Measurements from ENCODE around the gene WRAP53.
A peak's percentile ranks its signal among the peaks of the same experiment; 100 is the strongest.

Gene WRAP53

DNA sequence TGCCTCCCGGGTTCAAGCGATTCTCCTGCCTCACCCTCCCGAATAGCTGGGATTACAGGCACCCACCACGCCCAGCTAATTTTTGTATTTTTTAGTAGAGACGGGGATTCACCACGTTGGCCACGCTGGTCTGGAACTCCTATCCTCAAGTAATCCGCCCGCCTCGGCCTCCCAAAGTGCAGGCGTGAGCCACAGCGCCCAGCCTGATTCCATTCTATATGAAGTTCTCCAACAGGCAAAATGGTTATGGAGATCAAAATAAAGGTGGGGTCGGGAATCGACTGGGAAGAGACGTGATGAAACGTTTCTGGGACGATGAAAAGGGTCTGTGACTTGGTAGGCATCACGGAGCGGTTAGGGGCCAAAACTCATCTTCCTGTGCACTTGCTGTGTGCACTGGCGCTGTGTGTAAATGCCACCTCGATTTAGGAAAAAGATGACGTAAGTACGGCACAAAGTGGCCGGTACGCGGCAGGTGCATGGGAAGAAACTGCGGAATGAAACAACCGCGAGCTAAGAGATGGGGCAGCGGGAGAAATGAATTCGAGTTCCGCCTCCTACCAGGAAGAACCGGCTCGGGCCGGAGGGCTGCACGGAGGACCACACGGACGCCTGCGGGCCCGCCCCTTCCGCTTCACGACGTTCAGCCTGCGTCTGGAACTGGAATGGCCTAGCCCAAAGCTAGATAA is 2.6 kb upstream of the WRAP53 start:
- H3K27ac ChIP-seq, result peak overlapping the region; percentile 98
- TF ChIP-seq, protein P1, sequence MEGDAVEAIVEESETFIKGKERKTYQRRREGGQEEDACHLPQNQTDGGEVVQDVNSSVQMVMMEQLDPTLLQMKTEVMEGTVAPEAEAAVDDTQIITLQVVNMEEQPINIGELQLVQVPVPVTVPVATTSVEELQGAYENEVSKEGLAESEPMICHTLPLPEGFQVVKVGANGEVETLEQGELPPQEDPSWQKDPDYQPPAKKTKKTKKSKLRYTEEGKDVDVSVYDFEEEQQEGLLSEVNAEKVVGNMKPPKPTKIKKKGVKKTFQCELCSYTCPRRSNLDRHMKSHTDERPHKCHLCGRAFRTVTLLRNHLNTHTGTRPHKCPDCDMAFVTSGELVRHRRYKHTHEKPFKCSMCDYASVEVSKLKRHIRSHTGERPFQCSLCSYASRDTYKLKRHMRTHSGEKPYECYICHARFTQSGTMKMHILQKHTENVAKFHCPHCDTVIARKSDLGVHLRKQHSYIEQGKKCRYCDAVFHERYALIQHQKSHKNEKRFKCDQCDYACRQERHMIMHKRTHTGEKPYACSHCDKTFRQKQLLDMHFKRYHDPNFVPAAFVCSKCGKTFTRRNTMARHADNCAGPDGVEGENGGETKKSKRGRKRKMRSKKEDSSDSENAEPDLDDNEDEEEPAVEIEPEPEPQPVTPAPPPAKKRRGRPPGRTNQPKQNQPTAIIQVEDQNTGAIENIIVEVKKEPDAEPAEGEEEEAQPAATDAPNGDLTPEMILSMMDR (conservative IDR thresholded peaks at IDR 0.05), result no peak

- TF ChIP-seq, protein P1 (conservative IDR thresholded peaks at IDR 0.05), result no peak
- H3K27ac ChIP-seq, result peak overlapping the region; percentile 98
These were observed 1.8 kb upstream of the WRAP53 start for GRCh38 chr17:7686222-7687071.

GRCh38 chr17:7687072-7687907 is 987 bp upstream of the WRAP53 start, which contains the start of gene TP53:
TSS of gene TP53 (minus strand) at chr17:7687490. CDS start at chr17:7676594, 10,896 bp downstream.
- peak within 1 kb of the TSS; percentile 98 for H3K27ac ChIP-seq
- TF ChIP-seq, protein P1 (conservative IDR thresholded peaks at IDR 0.05), result no peak

DNA sequence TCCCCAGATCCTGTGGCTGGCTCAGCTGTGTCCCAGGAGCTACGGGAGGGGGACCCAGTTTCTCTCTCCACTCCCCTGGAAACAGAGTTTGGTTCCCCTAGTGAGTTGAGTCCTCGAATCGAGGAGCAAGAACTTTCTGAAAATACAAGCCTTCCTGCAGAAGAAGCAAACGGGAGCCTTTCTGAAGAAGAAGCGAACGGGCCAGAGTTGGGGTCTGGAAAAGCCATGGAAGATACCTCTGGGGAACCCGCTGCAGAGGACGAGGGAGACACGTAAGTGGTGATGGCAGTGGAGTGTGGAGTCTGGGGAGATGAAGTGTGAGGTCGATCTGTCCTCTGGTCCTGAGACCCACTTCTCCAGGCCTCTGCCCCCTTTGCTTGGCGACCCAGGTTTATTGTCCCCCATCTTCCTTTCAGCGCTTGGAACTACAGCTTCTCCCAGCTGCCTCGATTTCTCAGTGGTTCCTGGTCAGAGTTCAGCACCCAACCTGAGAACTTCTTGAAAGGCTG is 585 bp downstream of the WRAP53 start:
- H3K27ac ChIP-seq, result peak overlapping the region; percentile 98
- TF ChIP-seq, protein P1 (conservative IDR thresholded peaks at IDR 0.05), result no peak

GRCh38 chr17:7695586-7695985 is 7.3 kb downstream of the WRAP53 start:
- no peak overlapping the region for H3K27ac ChIP-seq
- TF ChIP-seq, protein P1 (conservative IDR thresholded peaks at IDR 0.05), result no peak

GRCh38 chr17:7697828-7698588 is 9.7 kb downstream of the WRAP53 start:
- TF ChIP-seq, protein P1 (conservative IDR thresholded peaks at IDR 0.05), result no peak
- H3K27ac ChIP-seq, result no peak overlapping the region
